IPS-18a (cell line): ENCODE results near the gene MRPL38.
A peak's percentile ranks its signal among the peaks of the same experiment; 100 is the strongest.

ENCODE experiments used
- H3K27ac ChIP-seq: one replicate; pipeline ENCODE4 v1.5.1; 2013; ENCODE audit warnings: low read length
- H3K27me3 ChIP-seq: one replicate; pipeline ENCODE4 v1.6.1; 2013; ENCODE audit warnings: mild to moderate bottlenecking, low read length; ENCODE audit not compliant: control insufficient read depth, insufficient read depth
- H3K36me3 ChIP-seq: one replicate; pipeline ENCODE4 v1.6.1; 2013; ENCODE audit warnings: low read depth, low read length; ENCODE audit not compliant: control insufficient read depth
- H3K4me1 ChIP-seq: one replicate; pipeline ENCODE4 v1.6.1; 2013; ENCODE audit warnings: low read depth, low read length; ENCODE audit not compliant: control insufficient read depth
- H3K4me3 ChIP-seq: one replicate; pipeline ENCODE4 v1.5.1; 2013; ENCODE audit warnings: low read length
- H3K9ac ChIP-seq: one replicate; pipeline ENCODE4 v1.6.1; 2013; ENCODE audit warnings: mild to moderate bottlenecking, low read length, moderate library complexity
- H3K9me3 ChIP-seq: one replicate; pipeline ENCODE4 v1.6.1; 2013; ENCODE audit warnings: low read depth, low read length; ENCODE audit not compliant: control insufficient read depth

Gene MRPL38

GRCh38 chr17:75904749-75905521 is at the start of gene MRPL38:
MRPL38 (minus strand) TSS chr17:75904884; CDS start chr17:75904875, 9 bp downstream.
- peak within 1 kb of the TSS; percentile 15 for H3K27ac ChIP-seq
- peak within 1 kb of the TSS; percentile 83 for H3K9ac ChIP-seq
- H3K4me1 ChIP-seq, result no peaks in the 10 kb centered on the region
- no peaks in the 10 kb centered on the region for H3K9me3 ChIP-seq
- peaks cover 17% of the 10 kb centered on the region for H3K36me3 ChIP-seq
- peak within 1 kb of the TSS; percentile 77 for H3K4me3 ChIP-seq
- H3K27me3 ChIP-seq, result no peaks in the 10 kb centered on the region

DNA sequence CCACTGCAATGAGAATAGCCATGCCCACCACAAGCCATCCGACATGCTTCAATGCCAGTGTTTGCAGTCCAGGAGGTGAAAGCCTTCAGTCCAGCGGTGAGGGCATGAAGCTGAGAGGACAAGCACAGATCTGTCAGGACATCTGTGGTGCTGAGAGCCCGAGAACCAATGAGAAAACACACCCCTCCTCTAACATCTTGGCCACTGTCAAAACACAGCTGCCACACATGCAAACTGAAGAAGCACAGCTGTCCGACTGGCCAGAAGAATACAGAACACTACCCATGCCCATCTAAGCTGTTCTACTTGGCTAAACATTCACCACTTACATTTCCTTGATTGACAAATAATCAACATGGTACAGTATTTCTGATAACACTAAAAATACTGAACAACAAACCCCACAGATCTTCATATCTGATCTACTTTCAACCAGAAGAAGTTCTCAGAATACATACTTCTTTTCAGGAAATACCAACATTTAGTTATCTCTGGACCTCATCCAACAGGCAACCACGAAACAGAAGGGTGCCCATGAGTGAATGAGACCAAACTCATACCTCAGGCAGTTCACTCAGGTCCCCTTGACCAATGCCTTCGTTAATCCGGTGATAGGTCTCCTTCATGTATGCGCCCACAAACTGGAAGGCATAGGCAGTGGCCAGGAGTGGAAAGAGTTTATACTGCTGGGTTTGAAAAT is 46.3 kb upstream of the MRPL38 start:
- Histone ChIP-seq H3K4me1 (no peaks in the 10 kb centered on the region), H3K27ac (no peak overlapping the region), H3K9me3 (no peaks in the 10 kb centered on the region), H3K9ac (no peak overlapping the region), H3K36me3 (peaks cover 68% of the 10 kb centered on the region), H3K27me3 (no peaks in the 10 kb centered on the region), H3K4me3 (no peak overlapping the region)

GRCh38 chr17:75950421-75950820 is 45.7 kb upstream of the MRPL38 start:
- peaks cover 67% of the 10 kb centered on the region for H3K36me3 ChIP-seq
- H3K9me3 ChIP-seq, result no peaks in the 10 kb centered on the region

GRCh38 chr17:75945211-75945610 is 40.5 kb upstream of the MRPL38 start:
- peaks cover 39% of the 10 kb centered on the region for H3K36me3 ChIP-seq
- peaks cover 4% of the 10 kb centered on the region for H3K4me1 ChIP-seq
- no peak overlapping the region for H3K4me3 ChIP-seq
- no peak overlapping the region for H3K27ac ChIP-seq
- no peaks in the 10 kb centered on the region for H3K9me3 ChIP-seq
- no peak overlapping the region for H3K9ac ChIP-seq
- H3K27me3 ChIP-seq, result no peaks in the 10 kb centered on the region

More at GRCh38 chr17:75950421-75950820, 45.7 kb upstream of the MRPL38 start:
- no peak overlapping the region for H3K9ac ChIP-seq
- H3K27me3 ChIP-seq, result no peaks in the 10 kb centered on the region
- H3K27ac ChIP-seq, result no peak overlapping the region
- H3K4me1 ChIP-seq, result no peaks in the 10 kb centered on the region
- H3K4me3 ChIP-seq, result no peak overlapping the region

- no peaks in the 10 kb centered on the region for H3K9me3 ChIP-seq
- H3K4me1 ChIP-seq, result peaks cover 4% of the 10 kb centered on the region
- no peak overlapping the region for H3K27ac ChIP-seq
- H3K36me3 ChIP-seq, result peaks cover 24% of the 10 kb centered on the region
- no peak overlapping the region for H3K4me3 ChIP-seq
- no peaks in the 10 kb centered on the region for H3K27me3 ChIP-seq
- H3K9ac ChIP-seq, result no peak overlapping the region
Measured at GRCh38 chr17:75943491-75943890, 38.8 kb upstream of the MRPL38 start.

- Histone ChIP-seq H3K36me3 (peaks cover 16% of the 10 kb centered on the region), H3K4me1 (peaks cover 4% of the 10 kb centered on the region), H3K27ac (no peak overlapping the region), H3K27me3 (no peaks in the 10 kb centered on the region), H3K9ac (no peak overlapping the region), H3K9me3 (no peaks in the 10 kb centered on the region), H3K4me3 (no peak overlapping the region)
Measured at GRCh38 chr17:75942473-75942872, 37.8 kb upstream of the MRPL38 start.

DNA sequence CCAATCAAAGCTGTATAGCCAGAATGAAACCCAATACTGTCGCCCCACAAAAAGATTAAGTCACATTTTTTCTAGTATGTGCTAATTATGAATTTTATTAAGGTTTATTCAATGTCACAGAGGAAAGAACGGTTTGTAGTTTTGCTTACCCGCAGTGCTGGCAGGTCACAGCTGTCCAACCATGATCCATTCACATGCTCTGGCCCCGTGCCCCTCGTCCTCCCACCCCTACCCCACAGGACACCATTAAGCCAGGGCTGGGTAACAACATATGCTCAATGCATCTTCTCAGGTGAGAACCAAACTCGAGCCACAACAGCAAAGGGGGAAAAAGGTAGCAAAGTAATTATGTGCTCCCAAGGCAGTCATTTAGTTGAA is 36.7 kb upstream of the MRPL38 start:
- H3K27me3 ChIP-seq, result no peaks in the 10 kb centered on the region
- peaks cover 4% of the 10 kb centered on the region for H3K4me1 ChIP-seq
- peak overlapping the region; percentile 55 for H3K9ac ChIP-seq
- peaks cover 12% of the 10 kb centered on the region for H3K36me3 ChIP-seq
- no peaks in the 10 kb centered on the region for H3K9me3 ChIP-seq
- peak overlapping the region; percentile 81 for H3K4me3 ChIP-seq
- H3K27ac ChIP-seq, result no peak overlapping the region

- Histone ChIP-seq H3K4me3 (peak within 1 kb of the TSS; percentile 81), H3K27me3 (no peaks in the 10 kb centered on the region), H3K9me3 (no peaks in the 10 kb centered on the region), H3K36me3 (peaks cover 7% of the 10 kb centered on the region), H3K4me1 (peaks cover 4% of the 10 kb centered on the region), H3K27ac (no peak within 1 kb of the TSS), H3K9ac (peak within 1 kb of the TSS; percentile 76)
Measured at GRCh38 chr17:75940727-75941441, 36.2 kb upstream of the MRPL38 start, which contains the start of gene FBF1. FBF1 (minus strand) TSS chr17:75941042; CDS start chr17:75938149, 2,893 bp downstream.

GRCh38 chr17:75937652-75938051 is 33.0 kb upstream of the MRPL38 start:
- H3K9ac ChIP-seq, result no peak overlapping the region
- H3K4me1 ChIP-seq, result peaks cover 4% of the 10 kb centered on the region
- H3K9me3 ChIP-seq, result no peaks in the 10 kb centered on the region
- H3K27ac ChIP-seq, result no peak overlapping the region
- no peaks in the 10 kb centered on the region for H3K27me3 ChIP-seq
- no peaks in the 10 kb centered on the region for H3K36me3 ChIP-seq
- no peak overlapping the region for H3K4me3 ChIP-seq

DNA sequence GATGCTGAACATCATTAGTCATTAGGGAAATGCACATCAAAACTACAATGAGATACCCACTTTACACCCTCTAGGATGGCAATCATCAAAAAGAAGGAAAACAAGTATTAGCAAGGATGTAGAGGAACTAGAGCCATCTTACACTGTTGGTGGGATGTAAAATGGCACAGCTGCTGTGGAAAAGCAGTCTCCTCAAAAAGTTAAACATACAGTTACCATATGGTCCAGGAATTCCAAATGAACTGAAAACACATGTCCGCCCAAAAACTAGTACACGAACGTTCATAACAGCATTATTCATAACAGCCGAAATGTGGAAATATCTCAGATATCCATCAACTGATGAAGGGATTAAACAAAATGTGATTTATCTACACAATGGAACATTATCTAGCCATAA is 29.1 kb upstream of the MRPL38 start:
- H3K4me3 ChIP-seq, result no peak overlapping the region
- no peaks in the 10 kb centered on the region for H3K36me3 ChIP-seq
- H3K4me1 ChIP-seq, result no peaks in the 10 kb centered on the region
- no peaks in the 10 kb centered on the region for H3K27me3 ChIP-seq
- no peaks in the 10 kb centered on the region for H3K9me3 ChIP-seq
- no peak overlapping the region for H3K9ac ChIP-seq
- no peak overlapping the region for H3K27ac ChIP-seq

- H3K4me3 ChIP-seq, result no peak overlapping the region
- H3K27me3 ChIP-seq, result no peaks in the 10 kb centered on the region
- no peak overlapping the region for H3K9ac ChIP-seq
- H3K27ac ChIP-seq, result no peak overlapping the region
- no peaks in the 10 kb centered on the region for H3K9me3 ChIP-seq
- no peaks in the 10 kb centered on the region for H3K36me3 ChIP-seq
- H3K4me1 ChIP-seq, result no peaks in the 10 kb centered on the region
Measured at GRCh38 chr17:75932852-75933251, 28.2 kb upstream of the MRPL38 start.
